ENCODE results near the gene SEMA6C. TPM values are rescaled to one million over a fixed set of nuclear protein-coding genes. Genes with fewer than 3 reads are reported as not detected.

SEMA6C gene
- total RNA-seq, 1 experiment from 2014 or later = 5.7 TPM

GRCh38 chr1:151134991-151135390, 11.4 kb downstream of the SEMA6C start:
- in situ Hi-C loops (cut with HindIII; ENCODE audit: low pct_unique_long_range_greater_than_20kb, low sequenced_read_pairs) = loop anchor here (5.0 kb wide), 1 partner anchor 38 kb away; no protein-coding TSS in a partner anchor
- POLR2A ChIA-PET = no interaction called here

GRCh38 chr1:151134396-151134795, 12.0 kb downstream of the SEMA6C start:
- ChIA-PET POLR2A (no interaction called here), CTCF (no interaction called here)
- in situ Hi-C loops (cut with HindIII; ENCODE audit: low pct_unique_long_range_greater_than_20kb, low sequenced_read_pairs) = loop anchor here (5.0 kb wide), 1 partner anchor 37 kb away; no protein-coding TSS in a partner anchor

More at GRCh38 chr1:151134991-151135390, 11.4 kb downstream of the SEMA6C start:
- H3K27ac ChIP-seq (ENCODE audit: low read length) = no peak overlapping the region
- H3K27me3 ChIP-seq (ENCODE audit: control insufficient read depth, insufficient read depth, low read length) = no peaks in the 10 kb centered on the region
- no peak overlapping the region for H3K4me3 ChIP-seq (ENCODE audit: low read depth in 2 of 2, low read length in 2 of 2)
- CTCF ChIA-PET = no interaction called here
- H3K36me3 ChIP-seq (ENCODE audit: control insufficient read depth, insufficient read depth, low read length) = no peaks in the 10 kb centered on the region
- no TSS peak for BruUV-seq (replicated peaks)
- intact Hi-C loops (cut with micrococcal nuclease; ENCODE audit: unreplicated experiment) = no loop called here
- TF ChIP-seq SIN3A (IDR thresholded peaks at IDR 0.05; ENCODE audit: borderline replicate concordance, insufficient read depth, low read depth, low read length) = no peak
- TF ChIP-seq CTCF (IDR thresholded peaks at IDR 0.05) = no peak
- TF ChIP-seq POLR2AphosphoS5 (IDR thresholded peaks at IDR 0.05; ENCODE audit: low read depth, low read length) = no peak
- TF ChIP-seq TCF7L2 (IDR thresholded peaks at IDR 0.05; ENCODE audit: low read depth, low read length) = no peak
- no peak for TF ChIP-seq REST (IDR thresholded peaks at IDR 0.05; ENCODE audit: insufficient read depth in 1 of 2, low read depth in 2 of 2, low read length in 1 of 2)
- H3K4me1 ChIP-seq (ENCODE audit: control insufficient read depth, insufficient read depth, low read length) = no peaks in the 10 kb centered on the region
- H3K9me3 ChIP-seq (ENCODE audit: control insufficient read depth, insufficient read depth, low read depth, low read length) = no peaks in the 10 kb centered on the region
- ATAC-seq (0 out of 2 replicates have a peak, but pooled peaks have one; percentile 8), DNase-seq (ENCODE audit: low read depth, low spot score) (no peak)

More at GRCh38 chr1:151134396-151134795, 12.0 kb downstream of the SEMA6C start:
- H3K9me3 ChIP-seq (ENCODE audit: control insufficient read depth, insufficient read depth, low read depth, low read length) = no peaks in the 10 kb centered on the region
- ATAC-seq (peak; percentile 13; the same call in 1 of the 2 replicates), DNase-seq (ENCODE audit: low read depth, low spot score) (no peak)
- intact Hi-C loops (cut with micrococcal nuclease; ENCODE audit: unreplicated experiment) = no loop called here
- no peaks in the 10 kb centered on the region for H3K27me3 ChIP-seq (ENCODE audit: control insufficient read depth, insufficient read depth, low read length)
- no peak overlapping the region for H3K4me3 ChIP-seq (ENCODE audit: low read depth in 2 of 2, low read length in 2 of 2)
- no peaks in the 10 kb centered on the region for H3K4me1 ChIP-seq (ENCODE audit: control insufficient read depth, insufficient read depth, low read length)
- TF ChIP-seq SIN3A (IDR thresholded peaks at IDR 0.05; ENCODE audit: borderline replicate concordance, insufficient read depth, low read depth, low read length) (no peak), TCF7L2 (IDR thresholded peaks at IDR 0.05; ENCODE audit: low read depth, low read length) (no peak), POLR2AphosphoS5 (IDR thresholded peaks at IDR 0.05; ENCODE audit: low read depth, low read length) (no peak), CTCF (IDR thresholded peaks at IDR 0.05) (no peak), REST (IDR thresholded peaks at IDR 0.05; ENCODE audit: insufficient read depth in 1 of 2, low read depth in 2 of 2, low read length in 1 of 2) (no peak)
- H3K27ac ChIP-seq (ENCODE audit: low read length) = no peak overlapping the region
- no peaks in the 10 kb centered on the region for H3K36me3 ChIP-seq (ENCODE audit: control insufficient read depth, insufficient read depth, low read length)
- BruUV-seq (replicated peaks) = no TSS peak
